ENCODE results near the gene ZSCAN5C.
A peak's percentile ranks its signal among the peaks of the same experiment; 100 is the strongest.
"Not testable (repeated sequence)": the region's sequence is repeated elsewhere in the genome, so short reads cannot be mapped to it uniquely, and the experiment has no call there.

ZSCAN5C gene

GRCh38 chr19:56193981-56194640 lies 8.0 kb upstream of the ZSCAN5C start:
- no peak for DNase-seq

- not testable (repeated sequence) for DNase-seq
These were observed 4.4 kb upstream of the ZSCAN5C start, which contains the start of gene ZSCAN5B for GRCh38 chr19:56197646-56198045. Gene ZSCAN5B (minus strand): TSS chr19:56197783. CDS start chr19:56193052, 4,731 bp downstream.

GRCh38 chr19:56199687-56200086 lies 2.4 kb upstream of the ZSCAN5C start:
- no peak for DNase-seq

DNA sequence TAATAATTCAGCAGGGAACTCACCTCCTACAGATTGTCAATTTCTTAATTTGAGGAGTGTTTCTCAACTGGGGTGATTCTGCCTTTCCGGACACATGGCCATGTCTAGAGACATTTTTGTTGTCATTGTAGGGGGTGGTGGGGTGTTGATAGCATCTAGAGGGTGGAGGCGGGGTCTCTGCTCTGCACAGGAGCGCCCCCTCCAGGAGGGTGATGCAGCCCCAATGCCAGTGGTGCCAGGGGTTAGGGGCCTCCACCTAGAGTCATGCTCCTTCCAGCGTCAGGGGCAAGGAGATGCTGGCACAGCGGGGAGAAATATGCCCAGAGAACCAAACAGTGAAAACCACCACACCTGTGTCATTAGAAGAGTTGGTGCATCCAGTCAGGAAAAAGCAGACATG lies 5.5 kb downstream of the ZSCAN5C start:
- DNase-seq = not testable (repeated sequence)

- no peak for DNase-seq
These were observed 7.0 kb downstream of the ZSCAN5C start for GRCh38 chr19:56209091-56209490.

- not testable (repeated sequence) for DNase-seq
These were observed 8.0 kb downstream of the ZSCAN5C start for GRCh38 chr19:56210036-56210435.

- no peak for DNase-seq
These were observed 9.6 kb downstream of the ZSCAN5C start for GRCh38 chr19:56211718-56212117.

- DNase-seq = no peak
These were observed 15.2 kb downstream of the ZSCAN5C start for GRCh38 chr19:56217039-56217949.

DNA sequence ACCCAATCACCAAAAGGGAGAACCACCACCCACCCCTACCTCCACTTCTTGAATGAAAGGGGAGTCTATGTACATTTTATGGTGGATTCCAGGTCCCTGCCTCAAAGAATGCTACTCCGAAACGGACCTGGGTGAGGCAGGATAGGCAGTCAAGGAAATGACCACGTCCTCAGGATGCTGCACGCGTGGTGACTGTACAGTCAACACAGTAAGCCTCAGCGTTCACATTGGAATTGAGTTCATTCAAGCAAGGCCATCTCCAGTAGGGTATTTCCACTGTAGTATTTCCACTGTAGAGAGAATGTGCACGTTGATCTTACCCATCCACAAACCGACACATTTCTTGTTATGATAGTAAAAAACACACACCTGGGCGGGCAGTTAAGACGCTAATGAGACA lies 16.9 kb downstream of the ZSCAN5C start:
- no peak for DNase-seq

DNA sequence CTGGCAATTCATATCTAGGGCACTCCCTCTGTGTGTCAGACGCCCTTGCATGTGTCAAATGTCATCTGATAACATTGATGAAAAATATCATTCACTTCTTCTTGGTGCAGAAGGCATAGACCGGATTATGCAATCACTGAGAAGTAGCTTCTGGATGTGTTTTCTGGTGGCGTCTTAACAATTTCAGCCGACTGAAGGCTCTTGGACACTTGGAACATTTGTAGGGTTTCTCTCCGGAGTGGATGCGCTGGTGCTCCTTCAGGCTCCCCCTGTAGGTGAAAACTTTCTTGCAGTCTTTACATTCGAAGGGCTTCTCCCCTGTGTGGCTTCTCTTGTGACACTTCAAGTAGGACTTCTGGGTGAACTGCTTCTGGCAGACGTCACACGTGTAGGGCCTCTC lies 19.4 kb downstream of the ZSCAN5C start:
- not testable (repeated sequence) for DNase-seq

DNA sequence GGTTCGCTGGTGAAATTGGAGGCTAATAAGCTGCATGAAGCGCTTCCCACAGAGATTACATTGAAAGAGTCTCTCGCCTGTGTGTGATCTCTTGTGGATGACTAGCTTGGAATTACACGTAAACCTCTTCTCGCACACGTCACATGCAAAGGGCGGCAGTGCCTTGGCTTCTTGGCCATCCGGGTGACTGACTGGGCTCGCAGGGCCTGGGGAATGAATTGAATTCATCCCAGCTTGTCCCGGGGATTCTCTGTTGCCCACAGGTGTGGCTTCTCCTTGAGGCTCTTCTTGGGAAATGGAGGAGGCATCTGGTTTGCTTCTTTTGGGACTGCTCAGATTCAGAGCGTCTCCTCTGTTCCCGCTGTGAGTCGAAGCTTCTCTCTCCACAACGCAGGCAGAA lies 19.8 kb downstream of the ZSCAN5C start:
- no peak for DNase-seq

DNA sequence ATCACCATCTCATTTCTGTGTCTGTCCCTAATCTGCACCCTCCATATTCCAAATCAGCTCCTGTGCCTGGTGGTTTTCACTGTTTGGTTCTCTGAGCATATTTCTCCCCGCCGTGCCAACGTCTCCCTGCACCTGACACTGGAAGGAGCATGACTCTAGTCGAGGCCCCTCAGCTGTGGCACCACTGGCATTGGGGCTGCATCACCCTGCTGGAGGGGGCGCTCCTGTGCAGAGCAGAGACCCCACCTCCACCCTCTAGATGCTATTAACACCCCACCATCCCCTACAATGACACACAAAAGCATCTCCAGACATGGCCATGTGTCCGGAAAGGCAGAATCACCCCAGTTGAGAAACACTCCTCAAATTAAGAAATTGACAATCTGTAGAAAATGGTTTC lies 20.8 kb downstream of the ZSCAN5C start:
- no peak for DNase-seq

DNA sequence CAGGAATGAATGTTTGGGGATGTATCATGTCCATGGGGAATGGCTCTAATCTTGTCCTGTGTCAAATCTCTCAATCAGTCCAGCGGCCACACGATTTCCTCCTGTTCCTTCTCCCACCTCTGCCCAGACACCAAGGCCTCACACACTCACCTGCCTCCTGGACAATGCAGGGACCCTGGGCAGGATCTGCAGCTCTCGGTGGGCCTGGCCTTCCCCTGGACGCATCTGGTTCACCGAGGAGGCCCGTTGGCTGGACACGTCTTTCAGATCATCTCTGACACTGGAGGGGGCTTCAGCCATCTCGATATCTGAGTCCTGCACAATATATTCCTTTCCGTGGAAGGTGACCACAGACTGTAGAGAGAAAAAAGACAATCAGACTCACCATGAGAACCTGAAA lies 21.4 kb downstream of the ZSCAN5C start:
- no peak for DNase-seq

GRCh38 chr19:56245121-56245740 lies 43.2 kb downstream of the ZSCAN5C start:
- no peak for DNase-seq

GRCh38 chr19:56245764-56246163 lies 43.7 kb downstream of the ZSCAN5C start:
- DNase-seq = not testable (repeated sequence)

- DNase-seq = not testable (repeated sequence)
These were observed 46.8 kb downstream of the ZSCAN5C start for GRCh38 chr19:56248736-56249338.

GRCh38 chr19:56252699-56253422 lies 50.8 kb downstream of the ZSCAN5C start:
- DNase-seq = peak; percentile 53

GRCh38 chr19:56253737-56254136 lies 51.7 kb downstream of the ZSCAN5C start:
- DNase-seq = peak; percentile 14

- DNase-seq = no peak
These were observed 56.2 kb downstream of the ZSCAN5C start for GRCh38 chr19:56258272-56258671.

All from NCI-H2029 treated with DMSO at 0.1 percent for 48 hours (cell line).